ENCODE measurements around the gene SCAPER.

DNA sequence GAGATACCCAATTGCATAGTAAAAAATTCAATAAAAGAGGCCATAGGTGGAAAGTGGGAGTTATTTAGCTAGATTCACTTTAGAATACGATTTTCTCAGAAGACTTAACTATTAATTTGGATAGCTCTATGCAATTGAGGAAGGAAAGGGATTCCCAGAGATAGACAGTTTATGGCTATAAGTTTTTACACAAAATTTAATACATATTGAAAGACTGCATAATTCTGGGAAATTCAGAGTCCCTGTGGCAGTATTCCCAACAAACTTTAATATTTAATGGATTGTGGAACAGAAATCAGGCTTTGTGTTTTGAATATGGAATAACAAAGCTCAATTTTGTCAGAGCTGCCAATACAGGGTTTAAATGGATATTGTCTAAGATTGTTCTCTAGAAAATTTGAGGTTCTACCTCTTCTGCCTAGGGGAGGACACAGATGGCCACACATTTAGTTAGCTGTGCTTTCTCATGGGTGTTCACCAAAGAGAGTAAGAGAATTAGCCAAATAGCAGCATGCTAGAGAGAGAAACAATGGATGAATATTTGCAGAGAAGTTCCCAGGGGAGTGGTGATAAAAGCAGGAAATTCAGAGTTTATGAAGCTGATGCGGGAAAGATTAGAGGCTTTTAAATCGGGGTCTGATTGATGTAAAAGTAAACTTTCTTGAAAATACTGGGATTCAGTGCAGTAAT, 560.1 kb downstream of the SCAPER start:
- TF ChIP-seq, protein P1, sequence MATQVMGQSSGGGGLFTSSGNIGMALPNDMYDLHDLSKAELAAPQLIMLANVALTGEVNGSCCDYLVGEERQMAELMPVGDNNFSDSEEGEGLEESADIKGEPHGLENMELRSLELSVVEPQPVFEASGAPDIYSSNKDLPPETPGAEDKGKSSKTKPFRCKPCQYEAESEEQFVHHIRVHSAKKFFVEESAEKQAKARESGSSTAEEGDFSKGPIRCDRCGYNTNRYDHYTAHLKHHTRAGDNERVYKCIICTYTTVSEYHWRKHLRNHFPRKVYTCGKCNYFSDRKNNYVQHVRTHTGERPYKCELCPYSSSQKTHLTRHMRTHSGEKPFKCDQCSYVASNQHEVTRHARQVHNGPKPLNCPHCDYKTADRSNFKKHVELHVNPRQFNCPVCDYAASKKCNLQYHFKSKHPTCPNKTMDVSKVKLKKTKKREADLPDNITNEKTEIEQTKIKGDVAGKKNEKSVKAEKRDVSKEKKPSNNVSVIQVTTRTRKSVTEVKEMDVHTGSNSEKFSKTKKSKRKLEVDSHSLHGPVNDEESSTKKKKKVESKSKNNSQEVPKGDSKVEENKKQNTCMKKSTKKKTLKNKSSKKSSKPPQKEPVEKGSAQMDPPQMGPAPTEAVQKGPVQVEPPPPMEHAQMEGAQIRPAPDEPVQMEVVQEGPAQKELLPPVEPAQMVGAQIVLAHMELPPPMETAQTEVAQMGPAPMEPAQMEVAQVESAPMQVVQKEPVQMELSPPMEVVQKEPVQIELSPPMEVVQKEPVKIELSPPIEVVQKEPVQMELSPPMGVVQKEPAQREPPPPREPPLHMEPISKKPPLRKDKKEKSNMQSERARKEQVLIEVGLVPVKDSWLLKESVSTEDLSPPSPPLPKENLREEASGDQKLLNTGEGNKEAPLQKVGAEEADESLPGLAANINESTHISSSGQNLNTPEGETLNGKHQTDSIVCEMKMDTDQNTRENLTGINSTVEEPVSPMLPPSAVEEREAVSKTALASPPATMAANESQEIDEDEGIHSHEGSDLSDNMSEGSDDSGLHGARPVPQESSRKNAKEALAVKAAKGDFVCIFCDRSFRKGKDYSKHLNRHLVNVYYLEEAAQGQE (IDR thresholded peaks at IDR 0.05; ENCODE audit: insufficient read depth in 1 of 2, low read depth in 2 of 2, low read length in 2 of 2), result no peak
- TF ChIP-seq POLR2AphosphoS5 (IDR thresholded peaks at IDR 0.05; ENCODE audit: low read depth, low read length), result no peak

Data from PFSK-1 (cell line).